ENCODE data around the gene GNG8. TPM values are rescaled to one million over a fixed set of nuclear protein-coding genes. Genes with fewer than 3 reads are reported as not detected.

The GNG8 gene
- total RNA-seq, 1 donor from 2014 or later, result not detected

GRCh38 chr19:46620716-46621115 lies 15.3 kb downstream of the GNG8 start:
- no peak for DNase-seq (ENCODE audit: low spot score)

GRCh38 chr19:46620267-46620666 lies 15.7 kb downstream of the GNG8 start:
- no peak for DNase-seq (ENCODE audit: low spot score)

GRCh38 chr19:46618670-46619231 lies 17.3 kb downstream of the GNG8 start:
- DNase-seq (ENCODE audit: low spot score), result no peak

GRCh38 chr19:46617601-46618000 lies 18.4 kb downstream of the GNG8 start:
- DNase-seq (ENCODE audit: low spot score), result no peak

GRCh38 chr19:46616631-46617322 lies 19.2 kb downstream of the GNG8 start:
- DNase-seq (ENCODE audit: low spot score), result no peak

- no peak for DNase-seq (ENCODE audit: low spot score)
Measured at GRCh38 chr19:46615966-46616365, 20.0 kb downstream of the GNG8 start.

- DNase-seq (ENCODE audit: low spot score), result no peak
Measured at GRCh38 chr19:46614114-46614722, 21.8 kb downstream of the GNG8 start.

GRCh38 chr19:46613525-46613924 lies 22.5 kb downstream of the GNG8 start:
- no peak for DNase-seq (ENCODE audit: low spot score)

GRCh38 chr19:46611776-46612175 lies 24.2 kb downstream of the GNG8 start:
- DNase-seq (ENCODE audit: low spot score), result peak; percentile 81

- DNase-seq (ENCODE audit: low spot score), result peak; percentile 76
Measured at GRCh38 chr19:46610851-46611770, 24.9 kb downstream of the GNG8 start.

GRCh38 chr19:46610413-46610775 lies 25.6 kb downstream of the GNG8 start:
- no peak for DNase-seq (ENCODE audit: low spot score)

GRCh38 chr19:46609511-46610412 lies 26.2 kb downstream of the GNG8 start:
- peak; percentile 83 for DNase-seq (ENCODE audit: low spot score)

GRCh38 chr19:46608581-46609345 lies 27.2 kb downstream of the GNG8 start:
- peak; percentile 76 for DNase-seq (ENCODE audit: low spot score)

- no peak for DNase-seq (ENCODE audit: low spot score)
Measured at GRCh38 chr19:46608178-46608577, 27.8 kb downstream of the GNG8 start.

- peak; percentile 83 for DNase-seq (ENCODE audit: low spot score)
Measured at GRCh38 chr19:46607448-46607841, 28.6 kb downstream of the GNG8 start.

- peak; percentile 67 for DNase-seq (ENCODE audit: low spot score)
Measured at GRCh38 chr19:46606681-46607447, 29.1 kb downstream of the GNG8 start.

- DNase-seq (ENCODE audit: low spot score), result peak; percentile 83
Measured at GRCh38 chr19:46606019-46606418, 30.0 kb downstream of the GNG8 start.

- DNase-seq (ENCODE audit: low spot score), result peak; percentile 82
Measured at GRCh38 chr19:46605356-46605821, 30.6 kb downstream of the GNG8 start.

GRCh38 chr19:46604781-46605355 lies 31.1 kb downstream of the GNG8 start:
- DNase-seq (ENCODE audit: low spot score), result peak; percentile 69
